NCI-H2227 treated with DMSO at 0.1 percent for 48 hours (cell line): Measurements from ENCODE around the gene AOC3.
"Not testable (repeated sequence)": the region's sequence is repeated elsewhere in the genome, so short reads cannot be mapped to it uniquely, and the experiment has no call there.

Experiments
- DNase-seq: peaks from one replicate; lab custom pipeline; 2025; lab: John Stamatoyannopoulos, UW

The AOC3 gene

GRCh38 chr17:42844271-42844670, 6.7 kb upstream of the AOC3 start, which contains the start of gene AOC2:
TSS of gene AOC2 (plus strand) at chr17:42844580. CDS start at chr17:42844627, 47 bp downstream.
- no peak for DNase-seq

GRCh38 chr17:42844761-42845555, 6.0 kb upstream of the AOC3 start:
- no peak for DNase-seq

GRCh38 chr17:42845556-42845917, 5.5 kb upstream of the AOC3 start:
- DNase-seq = no peak

DNA sequence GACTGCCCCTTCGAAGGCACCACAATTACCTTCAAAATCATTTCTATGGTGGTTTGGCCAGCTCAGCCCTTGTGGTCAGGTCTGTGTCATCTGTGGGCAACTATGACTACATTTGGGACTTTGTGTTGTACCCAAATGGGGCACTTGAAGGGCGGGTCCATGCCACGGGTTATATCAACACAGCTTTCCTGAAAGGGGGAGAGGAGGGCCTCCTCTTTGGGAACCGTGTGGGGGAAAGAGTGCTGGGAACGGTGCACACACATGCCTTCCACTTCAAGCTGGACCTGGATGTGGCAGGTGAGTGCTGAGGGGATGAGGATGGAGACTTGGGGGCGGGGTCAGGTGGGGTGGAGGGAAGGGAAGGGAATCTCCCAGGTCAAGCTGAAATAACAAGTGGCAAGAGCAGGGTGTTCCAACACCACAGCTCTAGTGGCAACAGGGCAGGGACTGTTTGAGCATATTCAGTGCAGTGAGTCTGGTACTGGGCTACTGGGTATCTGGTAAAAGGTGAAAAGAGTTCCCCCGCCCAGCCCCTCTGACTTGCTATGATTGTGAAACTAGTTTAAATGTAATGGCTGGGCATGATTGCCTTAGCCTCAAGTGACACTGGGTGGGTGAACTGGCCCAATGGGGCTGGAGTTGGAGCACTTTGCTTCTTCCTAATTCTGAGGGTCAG, 4.9 kb upstream of the AOC3 start:
- no peak for DNase-seq

DNA sequence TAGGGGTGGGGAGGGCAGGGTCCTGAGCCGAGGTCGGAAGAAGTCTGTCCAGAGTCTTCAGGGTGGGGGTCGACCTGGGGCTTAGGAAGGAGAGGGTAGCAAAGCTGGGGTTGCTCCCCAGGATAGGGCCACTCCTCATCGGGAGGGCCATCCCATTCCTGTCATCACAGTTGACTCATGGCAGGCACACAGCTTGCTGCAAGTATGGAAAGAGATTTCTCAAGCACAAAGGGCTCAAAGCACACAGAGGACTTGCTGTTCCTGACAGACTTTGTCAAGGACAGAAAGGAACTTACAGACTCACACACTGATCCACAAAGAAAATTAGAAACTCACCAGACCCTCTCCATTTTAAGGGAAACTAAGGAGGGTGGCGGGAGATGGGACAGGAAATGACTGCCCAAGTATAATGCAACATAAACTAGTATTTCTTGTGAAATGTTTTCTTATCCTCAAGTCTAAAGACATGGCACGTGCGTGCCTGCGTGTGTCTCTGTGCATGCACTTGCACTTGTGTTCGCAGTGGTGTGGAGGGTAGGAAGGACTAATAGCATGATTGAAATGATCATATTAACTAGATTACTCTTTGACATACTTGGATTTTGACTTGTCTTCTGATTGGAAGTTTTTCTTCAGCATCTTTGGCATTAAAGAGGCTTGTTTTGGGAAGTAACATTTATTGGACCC, 4.3 kb upstream of the AOC3 start:
- DNase-seq = no peak

- DNase-seq = no peak
Measured at GRCh38 chr17:42848093-42848492, 2.9 kb upstream of the AOC3 start.

DNA sequence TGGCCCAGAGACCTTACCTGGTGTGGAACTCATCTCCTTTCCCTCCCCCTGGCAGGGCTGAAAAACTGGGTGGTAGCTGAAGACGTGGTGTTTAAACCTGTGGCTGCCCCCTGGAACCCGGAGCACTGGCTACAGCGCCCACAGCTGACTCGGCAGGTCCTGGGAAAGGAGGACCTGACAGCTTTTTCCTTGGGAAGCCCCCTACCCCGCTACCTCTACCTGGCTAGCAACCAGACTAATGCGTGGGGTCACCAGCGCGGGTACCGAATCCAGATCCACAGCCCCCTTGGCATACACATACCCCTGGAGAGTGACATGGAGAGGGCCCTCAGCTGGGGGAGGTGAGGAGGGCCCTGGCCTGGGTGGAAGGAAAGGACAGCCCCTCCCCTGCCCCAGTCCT, 2.0 kb upstream of the AOC3 start:
- DNase-seq = no peak

- no peak for DNase-seq
Measured at GRCh38 chr17:42849451-42850181, 1.4 kb upstream of the AOC3 start.

GRCh38 chr17:42851371-42852240, 607 bp downstream of the AOC3 start:
- not testable (repeated sequence) for DNase-seq

- DNase-seq = no peak
Measured at GRCh38 chr17:42852351-42852750, 1.4 kb downstream of the AOC3 start.

DNA sequence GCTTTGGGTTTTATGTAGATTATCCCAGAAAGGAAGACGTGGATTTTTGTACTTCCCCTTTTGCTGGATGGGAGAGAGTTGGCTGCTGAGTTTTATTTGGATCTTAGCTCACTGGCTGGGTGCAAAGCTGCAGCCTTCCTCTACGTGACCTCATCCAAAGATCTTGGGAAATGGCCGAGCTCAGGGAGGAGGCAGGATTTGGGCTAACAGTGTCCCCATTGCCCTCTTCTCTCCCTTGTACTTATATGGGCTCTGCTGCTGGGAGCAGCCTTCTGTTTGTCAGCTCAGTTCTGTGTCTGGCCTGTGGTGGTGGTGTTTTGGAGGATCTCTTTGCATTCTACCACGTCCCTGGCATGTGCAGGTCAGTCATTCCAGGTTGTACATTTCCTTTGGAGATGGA, 2.0 kb downstream of the AOC3 start:
- no peak for DNase-seq

- no peak for DNase-seq
Measured at GRCh38 chr17:42853597-42853967, 2.6 kb downstream of the AOC3 start.

- DNase-seq = no peak
Measured at GRCh38 chr17:42853968-42854790, 3.2 kb downstream of the AOC3 start.

DNA sequence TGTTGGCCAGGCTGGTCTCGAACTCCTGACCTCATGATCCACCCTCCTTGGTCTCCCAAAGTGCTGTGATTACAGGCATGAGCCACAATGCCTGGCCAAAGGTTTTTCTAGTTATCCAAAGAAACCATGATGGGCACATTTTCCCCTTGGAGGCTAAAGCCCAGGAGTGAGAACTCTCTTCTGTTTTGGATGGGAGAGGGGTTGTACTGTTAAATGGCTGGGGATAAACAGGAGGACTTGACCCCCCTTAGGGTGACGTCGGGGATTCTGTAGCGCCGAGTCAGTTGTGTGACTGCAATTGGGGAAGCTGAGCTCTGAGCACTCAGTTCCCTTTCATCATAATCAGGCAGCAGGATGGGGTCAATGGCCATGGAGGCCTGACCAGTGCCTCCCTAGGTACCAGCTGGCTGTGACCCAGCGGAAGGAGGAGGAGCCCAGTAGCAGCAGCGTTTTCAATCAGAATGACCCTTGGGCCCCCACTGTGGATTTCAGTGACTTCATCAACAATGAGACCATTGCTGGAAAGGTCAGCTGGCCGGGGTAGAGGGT, 4.1 kb downstream of the AOC3 start:
- no peak for DNase-seq

DNA sequence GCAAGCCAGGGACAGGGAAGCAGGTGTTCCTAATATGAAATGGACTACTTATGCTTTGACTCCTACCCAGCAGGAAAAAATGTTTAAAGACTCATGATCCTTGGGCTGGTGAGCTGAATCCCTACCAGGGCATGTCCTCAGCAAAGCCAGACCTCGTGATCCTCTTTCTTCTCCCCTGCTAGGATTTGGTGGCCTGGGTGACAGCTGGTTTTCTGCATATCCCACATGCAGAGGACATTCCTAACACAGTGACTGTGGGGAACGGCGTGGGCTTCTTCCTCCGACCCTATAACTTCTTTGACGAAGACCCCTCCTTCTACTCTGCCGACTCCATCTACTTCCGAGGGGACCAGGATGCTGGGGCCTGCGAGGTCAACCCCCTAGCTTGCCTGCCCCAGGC, 5.1 kb downstream of the AOC3 start:
- DNase-seq = not testable (repeated sequence)

DNA sequence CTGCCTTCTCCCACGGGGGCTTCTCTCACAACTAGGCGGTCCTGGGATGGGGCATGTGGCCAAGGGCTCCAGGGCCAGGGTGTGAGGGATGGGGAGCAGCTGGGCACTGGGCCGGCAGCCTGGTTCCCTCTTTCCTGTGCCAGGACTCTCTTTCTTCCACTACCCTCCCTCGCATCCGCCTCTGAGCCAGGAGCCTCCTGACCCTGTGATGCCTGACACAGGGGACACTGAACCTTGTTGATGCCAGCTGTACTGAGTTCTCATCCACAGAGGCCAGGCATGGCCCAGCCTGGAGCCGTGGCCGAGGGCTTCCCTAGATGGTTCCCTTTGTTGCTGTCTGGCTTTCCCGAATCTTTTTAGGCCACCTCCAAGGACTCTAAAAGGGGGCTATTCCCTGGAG, 5.5 kb downstream of the AOC3 start:
- not testable (repeated sequence) for DNase-seq

GRCh38 chr17:42857389-42857788, 6.4 kb downstream of the AOC3 start:
- no peak for DNase-seq

DNA sequence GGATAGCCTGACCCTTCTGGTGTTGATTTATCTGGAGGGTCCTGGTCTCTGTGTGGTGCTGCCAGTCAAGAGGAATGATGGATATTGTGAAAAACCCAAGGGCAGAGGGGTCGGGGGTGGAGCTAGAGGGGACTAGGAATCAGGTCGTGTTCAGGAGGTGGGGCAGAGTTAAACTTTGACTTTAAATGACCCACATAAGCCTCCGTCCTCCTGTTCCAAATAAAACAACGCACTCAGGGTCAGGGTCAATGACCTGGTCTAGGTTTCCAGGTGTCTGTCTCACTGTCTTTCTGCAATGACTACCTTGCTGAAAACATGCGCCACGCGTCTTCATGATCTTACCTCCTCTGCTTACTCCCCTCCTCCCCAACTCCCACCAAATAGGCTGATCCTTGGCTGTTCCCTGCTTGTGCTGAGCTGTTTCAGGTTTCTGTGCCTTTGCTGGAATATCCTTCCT, 14.7 kb downstream of the AOC3 start:
- no peak for DNase-seq

- DNase-seq = no peak
Measured at GRCh38 chr17:42866216-42866615, 15.2 kb downstream of the AOC3 start.
